AG10803 (cell line): ENCODE data around the gene NAA35.
"Not testable (repeated sequence)": the region's sequence is repeated elsewhere in the genome, so short reads cannot be mapped to it uniquely, and the experiment has no call there.

Experiments
- DNase-seq: peaks from one replicate; pipeline ENCODE4 v3.0.0; 2010; ENCODE audit warnings: low read depth
- H3K4me3 ChIP-seq: 2 replicates; pipeline ENCODE4 v1.5.1; 2011; ENCODE audit warnings: mild to moderate bottlenecking, low read length, control low read depth
- CTCF ChIP-seq: conservative IDR thresholded peaks from 2 replicates; pipeline ENCODE4 v1.5.1; 2011; ENCODE audit warnings: mild to moderate bottlenecking, low read length, control low read depth, inconsistent platforms

Gene NAA35

DNA sequence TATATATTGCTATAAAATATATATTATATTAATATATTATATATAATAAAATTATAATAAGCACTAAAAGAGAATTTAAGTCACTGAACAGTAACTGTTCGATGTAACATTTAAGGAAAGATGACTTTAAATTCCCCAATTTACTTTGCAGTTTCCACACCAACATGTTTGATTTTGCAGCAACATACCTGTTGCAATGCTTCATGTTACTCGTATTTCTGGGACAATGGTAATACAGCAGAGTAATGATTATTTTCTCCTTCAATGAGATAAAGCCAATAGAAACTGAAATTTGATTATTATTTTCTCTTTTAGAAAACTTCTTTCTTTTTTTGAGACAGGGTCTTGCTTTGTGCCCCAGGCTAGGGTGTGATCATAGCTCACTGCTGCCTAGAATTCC lies 9.5 kb upstream of the NAA35 start:
- H3K4me3 ChIP-seq: no peak overlapping the region
- DNase-seq: no peak
- TF ChIP-seq CTCF: no peak

DNA sequence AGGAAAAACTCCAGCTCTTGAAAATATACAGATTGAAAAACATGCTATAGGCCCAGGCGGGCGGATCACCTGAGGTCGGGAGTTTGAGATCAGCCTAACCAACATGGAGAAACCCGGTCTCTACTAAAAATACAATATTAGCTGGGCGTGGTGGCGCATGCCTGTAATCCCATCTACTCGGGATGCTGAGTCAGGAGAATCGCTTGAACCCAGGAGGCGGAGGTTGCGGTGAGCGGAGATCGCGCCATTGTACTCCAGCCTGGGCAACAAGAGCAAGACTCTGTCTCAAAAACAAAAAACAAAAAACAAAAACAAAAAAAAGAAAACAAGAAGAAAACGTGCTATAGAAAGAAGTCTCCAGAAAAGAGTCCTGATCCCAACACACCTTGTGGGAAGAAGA lies 5.0 kb upstream of the NAA35 start:
- not testable (repeated sequence) for H3K4me3 ChIP-seq, DNase-seq

DNA sequence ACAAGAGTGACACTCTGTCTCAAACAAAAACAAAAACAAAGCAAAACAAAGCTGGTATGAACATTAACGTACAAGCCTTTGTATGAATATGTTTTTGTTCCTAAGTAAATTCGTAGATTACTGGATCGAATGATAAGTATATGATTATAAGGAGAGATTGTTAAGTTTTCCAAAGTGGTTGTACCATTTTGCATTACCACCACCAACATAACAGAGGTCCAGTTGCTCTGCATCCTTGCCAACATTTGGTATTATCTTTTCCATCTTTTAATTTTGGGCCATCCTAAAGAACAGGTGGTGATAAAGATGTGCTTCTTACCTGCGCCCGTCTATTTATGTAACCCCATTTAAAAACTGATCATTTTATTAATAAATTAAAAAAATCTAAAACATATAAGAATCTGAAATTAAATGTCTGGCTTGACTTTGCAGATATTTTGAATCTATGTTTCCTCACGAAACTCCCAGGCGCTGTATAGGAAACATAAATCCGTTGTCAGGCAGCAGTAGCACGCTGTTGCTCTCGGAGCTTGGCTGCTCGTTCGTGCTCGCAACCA lies 593 bp upstream of the NAA35 start:
- TF ChIP-seq CTCF: no peak
- DNase-seq: no peak
- H3K4me3 ChIP-seq: peak overlapping the region; percentile 88

DNA sequence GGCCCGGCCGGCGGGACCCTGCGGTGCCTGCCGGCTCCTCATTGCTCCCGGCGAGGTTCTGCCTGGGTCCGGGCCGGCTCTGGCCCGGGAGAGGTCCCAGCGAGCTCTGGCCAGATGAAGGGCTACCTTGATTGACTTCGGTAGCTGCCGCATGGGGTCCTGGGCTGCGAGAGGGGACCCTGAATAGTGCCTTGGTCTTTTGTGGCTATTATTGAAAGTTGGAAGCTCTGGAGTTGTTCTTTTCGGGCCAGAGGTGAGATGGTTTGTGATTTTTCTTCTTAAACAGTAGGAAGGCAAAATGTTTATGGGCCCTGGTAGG lies 635 bp downstream of the NAA35 start:
- TF ChIP-seq CTCF: no peak
- peak overlapping the region; percentile 85 for H3K4me3 ChIP-seq
- no peak for DNase-seq

DNA sequence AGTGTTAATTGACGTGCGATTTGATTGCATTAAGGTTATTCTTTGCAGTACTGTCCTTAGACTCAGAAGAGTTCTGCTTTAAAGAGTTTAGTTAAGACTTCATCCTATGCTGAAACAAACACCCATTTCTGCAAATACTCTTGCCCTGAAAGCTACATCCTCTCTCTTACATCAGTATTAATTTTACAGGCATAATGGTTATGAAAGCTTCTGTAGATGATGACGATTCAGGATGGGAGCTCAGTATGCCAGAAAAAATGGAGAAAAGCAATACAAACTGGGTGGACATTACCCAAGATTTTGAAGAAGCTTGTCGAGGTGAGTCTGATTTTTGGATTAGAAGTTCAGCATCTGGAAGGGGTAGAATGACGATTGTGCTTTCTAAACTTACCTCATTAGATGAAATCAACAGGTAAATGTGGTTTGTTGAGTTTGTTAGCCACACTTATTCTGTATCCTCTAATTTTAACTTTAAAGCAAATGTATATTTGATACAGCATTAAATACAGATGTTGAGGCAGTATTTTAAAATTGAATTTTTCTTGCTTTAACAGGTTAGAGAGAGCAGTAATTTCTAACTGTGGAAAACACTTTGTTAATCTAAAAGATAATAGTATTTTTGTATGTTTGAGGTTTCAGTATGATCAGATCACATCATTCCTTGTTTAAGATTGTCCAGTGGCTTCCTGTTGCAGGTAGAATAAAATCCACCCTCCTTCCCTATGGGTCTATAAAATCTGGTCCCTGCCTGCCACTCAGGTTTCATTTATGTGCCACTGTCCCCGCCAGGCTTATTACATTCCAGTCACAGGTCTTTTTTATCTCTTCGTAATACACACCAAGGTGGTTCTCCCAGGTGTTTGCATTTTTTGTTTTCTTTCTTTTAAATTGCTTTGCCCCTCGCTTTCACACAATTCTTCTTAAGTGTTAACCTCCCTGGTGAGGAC lies 1.3 kb downstream of the NAA35 start:
- no peak for TF ChIP-seq CTCF
- peak overlapping the region; percentile 85 for H3K4me3 ChIP-seq
- peak; percentile 11 for DNase-seq

DNA sequence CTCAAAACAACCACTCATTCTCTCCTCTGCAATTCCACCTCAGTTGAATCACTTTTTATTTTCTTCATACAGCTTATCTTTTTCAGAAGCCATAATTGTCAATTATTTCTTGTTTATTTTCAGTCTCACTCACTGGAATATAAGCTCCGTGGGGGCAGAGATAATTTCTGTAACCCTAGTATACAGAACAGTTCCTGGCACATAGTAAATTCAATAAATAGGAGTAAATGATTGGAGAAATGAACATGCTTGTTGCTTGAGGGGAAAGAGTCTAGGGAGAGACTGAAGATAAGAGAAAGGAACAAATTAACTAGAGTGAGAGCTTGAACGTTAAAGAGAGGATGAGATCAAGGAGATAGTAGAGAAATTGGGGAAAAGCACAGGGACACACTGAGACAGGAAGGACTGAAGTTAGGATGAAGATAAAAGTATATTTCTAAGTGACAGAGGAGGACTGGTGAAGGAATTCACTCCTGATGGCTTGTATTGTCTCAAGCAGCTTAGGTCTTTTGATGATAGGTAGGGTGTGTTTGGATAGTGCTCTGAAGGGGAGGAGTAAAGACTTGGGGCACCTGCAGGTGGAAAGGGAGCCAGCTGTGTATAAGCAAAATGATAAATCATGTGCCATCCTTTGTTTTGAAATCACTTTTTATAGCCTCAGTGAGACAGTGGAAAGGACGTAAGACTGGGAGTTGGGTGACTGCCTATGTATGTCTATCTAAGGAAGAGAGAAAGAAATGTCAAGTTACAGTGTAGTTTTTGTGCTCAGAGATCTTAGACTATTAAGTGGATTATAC lies 2.2 kb downstream of the NAA35 start:
- TF ChIP-seq CTCF: no peak
- no peak overlapping the region for H3K4me3 ChIP-seq

GRCh38 chr9:85943757-85944430 lies 2.9 kb downstream of the NAA35 start:
- H3K4me3 ChIP-seq: no peak overlapping the region
- TF ChIP-seq CTCF: no peak
- no peak for DNase-seq

More for the DNA sequence above, 2.2 kb downstream of the NAA35 start:
- no peak for DNase-seq
